Heart left ventricle (tissue), 13 donors: ENCODE results near the gene CDA.

ENCODE experiments used
- CTCF ChIP-seq, 12 donors: fragments of 200-600 bp; sonication (generic) in 4 of 12; IDR thresholded peaks; one replicate each; pipeline versions ENCODE4 v1.5.0 to v1.8.0; 2018 to 2022; ENCODE audit warnings: antibody characterized with exemption in 12 of 12, mild to moderate bottlenecking in 5 of 12
- POLR2A ChIP-seq, 2 donors: fragments of 450-650 bp; IDR thresholded peaks; one replicate each; pipeline ENCODE4 v1.6.1; 2017; ENCODE audit warnings: antibody characterized with exemption in 2 of 2, mild to moderate bottlenecking in 2 of 2, moderate library complexity in 2 of 2
- donor health status: ischemic (EF 13 %, LVEDD 7.1; RV severe dilation, severe dysfunction).
- donor health status: DM: no; HTN: yes; CAD: no.
- donor health status: DM: no; HTN: no; CAD: no.
- donor health status: ischemic (EF 25% LVEDD 6.9; RV normal size, moderate dysfunction).
- donor health status: ischemic (EF 25% LVEDD 5.7; RV mildly dilated, moderate dysfunction).
- donor health status: ischemic (EF 35%, LVEDD 5.7; RV mildly dilated, moderate dysfunction).
- donor health status: nonischemic (EF 11% LVEDD 7.7; RV severe dilation, severe dysfunction).
- donor health status: DM: yes; HTN: yes; CAD: no.
- donor health status: PGD.
- donor health status: ischemic (EF 29% LVEDD 5.4; RV normal size, mild dysfunction).
- donor health status: nonischemic (EF 23%, LVEDD 6.1; RV moderate dilation, normal function).

DNA sequence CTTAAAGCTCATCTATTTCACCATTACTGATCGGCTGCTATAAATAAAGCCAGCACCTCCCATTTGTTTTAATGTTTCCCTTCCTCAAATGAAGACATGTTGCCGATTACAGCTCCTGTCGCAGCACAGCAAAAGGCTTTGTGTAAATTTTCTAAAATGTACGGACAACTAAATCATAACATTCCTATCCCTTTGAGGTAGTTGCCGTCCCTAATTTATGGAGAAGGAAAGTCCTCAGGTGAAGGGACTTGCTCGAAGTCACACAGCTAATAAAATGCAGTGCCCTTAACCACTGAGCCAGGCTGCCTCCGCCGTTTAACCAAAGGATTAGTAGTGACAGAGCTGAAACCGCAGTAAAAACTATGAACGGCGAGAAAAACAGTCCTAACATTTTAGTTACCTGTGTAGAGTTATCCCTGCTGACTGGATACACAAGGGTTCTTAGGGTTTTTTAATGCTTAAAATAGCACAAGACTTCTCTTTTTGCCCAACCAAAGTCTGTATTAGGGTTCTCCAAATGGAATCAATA lies 45.2 kb downstream of the CDA start:
- no peak for TF ChIP-seq CTCF (IDR thresholded peaks at IDR 0.05)
- TF ChIP-seq POLR2A (IDR thresholded peaks at IDR 0.05), result no peak
